DOHH2 (cell line): ENCODE results near the gene NOL4L.

Source experiments
- H3F3A ChIP-seq: fragments of 200-600 bp; sonication (generic), shearing (Covaris generic); 2 replicates; pipeline ENCODE4 v1.6.0; 2016; ENCODE audit warnings: antibody characterized with exemption, mild to moderate bottlenecking; ENCODE audit not compliant: control insufficient read depth, insufficient read depth
- H3K27ac ChIP-seq: fragments of 200-600 bp; sonication (generic); 2 replicates; pipeline ENCODE4 v1.5.1; 2014; ENCODE audit warnings: low read depth, mild to moderate bottlenecking, low read length, moderate library complexity
- H3K27me3 ChIP-seq: fragments of 200-600 bp; sonication (generic); 2 replicates; pipeline ENCODE4 v1.6.1; 2014; ENCODE audit warnings: mild to moderate bottlenecking, low read length, mixed read lengths; ENCODE audit not compliant: control insufficient read depth
- H3K36me3 ChIP-seq: fragments of 200-600 bp; sonication (generic); 2 replicates; pipeline ENCODE4 v1.6.1; 2014; ENCODE audit warnings: mild to moderate bottlenecking, low read length, moderate library complexity, mixed read lengths; ENCODE audit not compliant: control insufficient read depth
- H3K4me1 ChIP-seq: fragments of 200-600 bp; sonication (generic); 2 replicates; pipeline ENCODE4 v1.6.1; 2014; ENCODE audit warnings: mild to moderate bottlenecking, low read length, mixed read lengths; ENCODE audit not compliant: control insufficient read depth
- H3K4me2 ChIP-seq: fragments of 200-600 bp; sonication (generic); 2 replicates; pipeline ENCODE4 v1.6.0; 2014; ENCODE audit warnings: mild to moderate bottlenecking, low read length, moderate library complexity
- H3K4me3 ChIP-seq: fragments of 200-600 bp; sonication (generic); 2 replicates; pipeline ENCODE4 v1.5.1; 2014; ENCODE audit warnings: mild to moderate bottlenecking, low read length, mixed read lengths
- H3K79me2 ChIP-seq: fragments of 200-600 bp; sonication (generic); 2 replicates; pipeline ENCODE4 v1.6.1; 2014; ENCODE audit warnings: mild to moderate bottlenecking, low read length, mixed read lengths; ENCODE audit not compliant: control insufficient read depth
- H3K9me2 ChIP-seq: fragments of 200-600 bp; sonication (generic); replicated peaks from 2 replicates; pipeline ENCODE4 v1.6.1; 2014; ENCODE audit warnings: mild to moderate bottlenecking, low read length, mixed read lengths; ENCODE audit not compliant: control insufficient read depth
- H3K9me3 ChIP-seq: fragments of 200-600 bp; sonication (generic); 2 replicates; pipeline ENCODE4 v1.6.1; 2014; ENCODE audit warnings: antibody characterized with exemption, low read length, mixed read lengths; ENCODE audit not compliant: control insufficient read depth, insufficient read depth
- H4K20me1 ChIP-seq: fragments of 200-600 bp; sonication (generic); 2 replicates; pipeline ENCODE4 v1.6.0; 2014; ENCODE audit warnings: low read depth, mild to moderate bottlenecking, antibody characterized with exemption, low read length, moderate library complexity; ENCODE audit not compliant: control insufficient read depth, insufficient read depth
- EZH2phosphoT487 ChIP-seq: fragments of 200-600 bp; sonication (generic); IDR thresholded peaks from 2 replicates; pipeline ENCODE4 v1.6.1; 2017; ENCODE audit warnings: borderline replicate concordance, mild to moderate bottlenecking, antibody characterized with exemption, low read length, moderate library complexity, mixed read lengths
- TF ChIP-seq, protein P1 (sequence below): fragments of 200-600 bp; sonication (generic); IDR thresholded peaks from one replicate; pipeline ENCODE4 v1.5.1; 2014; ENCODE audit warnings: antibody characterized with exemption, mild to moderate bottlenecking, low read depth, low read length; ENCODE audit not compliant: poor library complexity, severe bottlenecking

NOL4L gene

GRCh38 chr20:32527447-32528055 lies 57.6 kb downstream of the NOL4L start:
- Histone ChIP-seq H3K4me2 (no peak overlapping the region), H3K79me2 (no peaks in the 10 kb centered on the region), H3K27me3 (no peaks in the 10 kb centered on the region), H3F3A (peaks cover 4% of the 10 kb centered on the region; the same call in 1 of the 2 replicates), H3K27ac (no peak overlapping the region), H4K20me1 (no peaks in the 10 kb centered on the region), H3K4me3 (no peak overlapping the region), H3K9me3 (no peaks in the 10 kb centered on the region), H3K36me3 (no peaks in the 10 kb centered on the region), H3K9me2 (no peaks in the 10 kb centered on the region), H3K4me1 (peaks cover 26% of the 10 kb centered on the region)
- no peak for TF ChIP-seq EZH2phosphoT487
- TF ChIP-seq, protein P1, sequence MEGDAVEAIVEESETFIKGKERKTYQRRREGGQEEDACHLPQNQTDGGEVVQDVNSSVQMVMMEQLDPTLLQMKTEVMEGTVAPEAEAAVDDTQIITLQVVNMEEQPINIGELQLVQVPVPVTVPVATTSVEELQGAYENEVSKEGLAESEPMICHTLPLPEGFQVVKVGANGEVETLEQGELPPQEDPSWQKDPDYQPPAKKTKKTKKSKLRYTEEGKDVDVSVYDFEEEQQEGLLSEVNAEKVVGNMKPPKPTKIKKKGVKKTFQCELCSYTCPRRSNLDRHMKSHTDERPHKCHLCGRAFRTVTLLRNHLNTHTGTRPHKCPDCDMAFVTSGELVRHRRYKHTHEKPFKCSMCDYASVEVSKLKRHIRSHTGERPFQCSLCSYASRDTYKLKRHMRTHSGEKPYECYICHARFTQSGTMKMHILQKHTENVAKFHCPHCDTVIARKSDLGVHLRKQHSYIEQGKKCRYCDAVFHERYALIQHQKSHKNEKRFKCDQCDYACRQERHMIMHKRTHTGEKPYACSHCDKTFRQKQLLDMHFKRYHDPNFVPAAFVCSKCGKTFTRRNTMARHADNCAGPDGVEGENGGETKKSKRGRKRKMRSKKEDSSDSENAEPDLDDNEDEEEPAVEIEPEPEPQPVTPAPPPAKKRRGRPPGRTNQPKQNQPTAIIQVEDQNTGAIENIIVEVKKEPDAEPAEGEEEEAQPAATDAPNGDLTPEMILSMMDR: no peak

DNA sequence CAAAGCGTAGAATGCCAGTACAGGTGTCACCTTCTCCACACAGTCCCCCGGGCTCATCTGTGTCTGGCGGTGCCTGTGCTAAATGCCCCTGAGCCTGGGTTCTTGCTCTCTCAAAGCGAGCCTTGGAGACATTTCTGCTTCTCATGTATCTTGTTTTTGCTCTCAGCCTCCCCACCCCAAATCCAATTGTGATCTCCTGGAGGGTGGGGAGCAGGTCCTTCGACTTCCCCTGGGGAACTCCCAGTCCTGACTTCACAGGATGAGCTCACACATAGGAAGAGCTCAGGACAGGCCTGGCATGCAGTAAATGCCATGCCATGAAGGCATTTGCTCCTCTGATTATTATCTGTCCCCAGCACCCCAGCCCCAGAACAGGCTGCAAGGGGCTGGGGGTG lies 58.1 kb downstream of the NOL4L start:
- no peak for TF ChIP-seq EZH2phosphoT487
- TF ChIP-seq, protein P1: no peak
- Histone ChIP-seq H3K27me3 (no peaks in the 10 kb centered on the region), H4K20me1 (no peaks in the 10 kb centered on the region), H3K79me2 (no peaks in the 10 kb centered on the region), H3F3A (peaks cover 4% of the 10 kb centered on the region; the same call in 1 of the 2 replicates), H3K36me3 (no peaks in the 10 kb centered on the region), H3K4me3 (no peak overlapping the region), H3K4me1 (peaks cover 31% of the 10 kb centered on the region), H3K4me2 (no peak overlapping the region), H3K9me2 (no peaks in the 10 kb centered on the region), H3K27ac (no peak overlapping the region), H3K9me3 (no peaks in the 10 kb centered on the region)

- H3K27ac ChIP-seq: no peak overlapping the region
These were observed 58.6 kb downstream of the NOL4L start for GRCh38 chr20:32526541-32526940.

More at GRCh38 chr20:32526541-32526940, 58.6 kb downstream of the NOL4L start:
- Histone ChIP-seq H3K4me3 (no peak overlapping the region), H3K79me2 (no peaks in the 10 kb centered on the region), H3K36me3 (no peaks in the 10 kb centered on the region), H3K4me1 (peaks cover 34% of the 10 kb centered on the region), H3K27me3 (no peaks in the 10 kb centered on the region), H3K9me3 (no peaks in the 10 kb centered on the region), H3K4me2 (no peak overlapping the region), H3K9me2 (no peaks in the 10 kb centered on the region), H3F3A (peaks cover 4% of the 10 kb centered on the region; the same call in 1 of the 2 replicates), H4K20me1 (no peaks in the 10 kb centered on the region)
- no peak for TF ChIP-seq EZH2phosphoT487
- TF ChIP-seq, protein P1: no peak
